B cell (primary cell): ENCODE results near the gene SEMA4D.

Source experiments
- CTCF ChIP-seq: fragments of 200-600 bp; IDR thresholded peaks from one replicate; pipeline ENCODE4 v1.8.0; 2022; ENCODE audit warnings: antibody characterized with exemption, mild to moderate bottlenecking
- EZH2 ChIP-seq: IDR thresholded peaks from 2 replicates; pipeline ENCODE4 v1.6.1; 2012; ENCODE audit warnings: borderline replicate concordance, low read depth, mild to moderate bottlenecking, moderate library complexity, low read length; ENCODE audit not compliant: insufficient read depth, poor library complexity, severe bottlenecking

DNA sequence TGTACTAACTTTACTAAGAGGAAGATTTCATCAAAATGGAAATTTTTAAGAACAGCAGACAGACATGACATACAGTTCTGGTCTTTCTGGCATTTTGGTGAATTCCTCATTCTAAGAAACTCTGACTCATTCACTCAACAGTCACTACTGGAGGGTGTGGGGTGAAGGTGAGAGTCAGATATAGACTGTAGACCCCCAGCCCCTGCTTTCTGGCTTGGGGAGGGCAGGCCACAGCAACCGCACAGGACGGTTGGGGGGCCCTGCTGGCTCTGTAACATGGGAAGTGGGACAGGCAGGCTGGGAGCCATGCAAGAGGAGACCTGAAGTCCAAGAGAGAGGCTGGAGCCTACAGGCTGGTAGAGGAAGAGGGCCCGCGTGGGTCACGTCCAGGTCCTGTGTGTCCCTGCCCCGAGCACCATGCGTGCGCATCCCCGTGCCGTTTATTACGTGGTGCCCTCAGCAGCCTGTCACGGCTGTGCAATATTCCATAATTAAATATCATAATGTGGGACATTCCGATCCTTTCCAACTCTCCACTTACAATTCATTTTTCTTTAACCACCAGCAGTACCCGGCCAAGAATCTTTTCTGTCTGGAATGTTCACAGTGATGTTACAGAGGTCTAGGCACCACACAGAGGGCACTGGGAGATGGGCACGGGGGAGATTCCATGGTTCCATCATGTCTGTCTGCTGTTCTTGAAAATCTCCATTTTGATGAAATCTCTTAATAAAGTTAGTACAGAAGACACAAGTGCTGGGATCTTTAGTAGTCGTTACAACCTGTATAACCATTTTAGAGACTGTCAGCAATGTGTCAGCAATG is 75.5 kb downstream of the SEMA4D start:
- TF ChIP-seq CTCF (no peak), EZH2 (no peak)
